ENCODE measurements around the gene ZNF593.

ZNF593 gene

DNA sequence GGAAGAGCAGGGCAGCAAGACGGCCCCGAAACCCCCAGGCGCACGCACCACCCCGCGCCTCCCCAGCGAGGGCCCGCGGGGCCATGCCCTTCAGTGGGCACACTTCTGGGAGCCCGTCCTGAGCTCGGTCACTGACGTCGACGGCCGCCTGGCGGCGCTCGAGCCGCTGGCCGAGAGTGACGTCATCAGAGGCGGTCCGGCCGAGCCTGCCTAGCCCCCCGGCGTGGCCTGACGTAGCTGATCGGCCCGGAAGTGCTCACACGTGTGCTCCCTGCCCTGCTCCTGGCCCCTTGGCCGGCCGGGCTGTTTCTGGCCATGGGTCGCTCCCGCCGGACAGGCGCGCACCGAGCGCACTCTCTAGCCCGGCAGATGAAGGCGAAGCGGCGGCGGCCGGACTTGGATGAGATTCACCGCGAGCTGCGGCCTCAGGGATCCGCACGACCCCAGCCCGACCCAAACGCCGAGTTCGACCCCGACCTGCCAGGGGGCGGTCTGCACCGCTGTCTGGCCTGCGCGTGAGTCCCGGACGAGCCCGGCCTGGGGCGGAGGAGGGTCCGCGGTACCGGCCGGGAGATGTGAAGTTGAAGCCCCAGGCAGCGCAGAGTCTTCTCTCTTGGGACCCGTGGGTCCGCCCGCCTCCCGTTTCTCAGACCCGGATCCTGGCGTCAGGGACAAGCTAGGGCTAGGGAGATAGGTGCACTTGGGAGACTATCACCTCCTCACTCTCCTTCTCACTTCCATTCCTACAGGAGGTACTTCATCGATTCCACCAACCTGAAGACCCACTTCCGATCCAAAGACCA is at the start of gene ZNF593:
TSS of gene ZNF593 (plus strand) at position 240 of the 803 bp plus-strand sequence. CDS start at position 316, 76 bp downstream.
- TF ChIP-seq, protein P1, sequence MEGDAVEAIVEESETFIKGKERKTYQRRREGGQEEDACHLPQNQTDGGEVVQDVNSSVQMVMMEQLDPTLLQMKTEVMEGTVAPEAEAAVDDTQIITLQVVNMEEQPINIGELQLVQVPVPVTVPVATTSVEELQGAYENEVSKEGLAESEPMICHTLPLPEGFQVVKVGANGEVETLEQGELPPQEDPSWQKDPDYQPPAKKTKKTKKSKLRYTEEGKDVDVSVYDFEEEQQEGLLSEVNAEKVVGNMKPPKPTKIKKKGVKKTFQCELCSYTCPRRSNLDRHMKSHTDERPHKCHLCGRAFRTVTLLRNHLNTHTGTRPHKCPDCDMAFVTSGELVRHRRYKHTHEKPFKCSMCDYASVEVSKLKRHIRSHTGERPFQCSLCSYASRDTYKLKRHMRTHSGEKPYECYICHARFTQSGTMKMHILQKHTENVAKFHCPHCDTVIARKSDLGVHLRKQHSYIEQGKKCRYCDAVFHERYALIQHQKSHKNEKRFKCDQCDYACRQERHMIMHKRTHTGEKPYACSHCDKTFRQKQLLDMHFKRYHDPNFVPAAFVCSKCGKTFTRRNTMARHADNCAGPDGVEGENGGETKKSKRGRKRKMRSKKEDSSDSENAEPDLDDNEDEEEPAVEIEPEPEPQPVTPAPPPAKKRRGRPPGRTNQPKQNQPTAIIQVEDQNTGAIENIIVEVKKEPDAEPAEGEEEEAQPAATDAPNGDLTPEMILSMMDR (IDR thresholded peaks at IDR 0.05; ENCODE audit: control insufficient read depth, extremely low read depth, insufficient read depth) = peak; percentile 80
- peak; percentile 39 for DNase-seq (ENCODE audit: low read depth)
- H3K4me3 ChIP-seq (ENCODE audit: low read depth, low read length) = peak within 1 kb of the TSS; percentile 78

DNA sequence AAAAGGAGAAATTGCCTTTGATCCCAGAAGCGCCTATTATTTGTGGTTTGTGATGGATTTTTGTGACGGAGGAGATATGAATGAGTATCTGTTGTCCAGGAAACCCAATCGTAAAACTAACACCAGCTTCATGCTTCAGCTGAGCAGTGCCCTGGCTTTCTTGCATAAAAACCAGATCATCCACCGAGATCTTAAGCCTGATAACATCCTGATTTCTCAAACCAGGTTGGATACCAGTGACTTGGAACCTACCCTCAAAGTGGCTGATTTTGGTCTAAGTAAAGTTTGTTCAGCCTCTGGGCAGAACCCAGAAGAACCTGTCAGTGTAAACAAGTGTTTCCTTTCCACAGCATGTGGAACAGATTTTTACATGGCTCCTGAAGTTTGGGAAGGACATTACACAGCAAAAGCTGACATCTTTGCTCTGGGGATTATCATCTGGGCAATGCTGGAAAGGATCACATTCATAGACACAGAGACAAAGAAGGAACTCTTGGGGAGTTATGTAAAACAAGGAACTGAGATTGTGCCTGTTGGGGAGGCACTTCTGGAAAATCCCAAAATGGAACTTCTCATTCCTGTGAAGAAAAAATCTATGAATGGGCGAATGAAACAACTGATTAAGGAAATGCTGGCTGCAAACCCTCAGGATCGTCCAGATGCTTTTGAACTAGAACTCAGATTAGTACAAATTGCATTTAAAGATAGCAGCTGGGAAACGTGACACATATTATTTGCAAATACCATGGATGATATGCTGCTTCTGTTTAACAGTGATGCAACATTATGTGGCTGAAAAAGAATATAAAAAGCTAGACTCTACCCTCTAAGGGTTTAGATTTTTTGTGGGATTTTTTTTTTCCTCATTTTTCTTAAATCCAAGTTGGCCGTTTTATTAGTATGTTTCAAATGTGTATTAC is 47.6 kb upstream of the ZNF593 start:
- H3K4me3 ChIP-seq (ENCODE audit: low read depth, low read length) = no peak overlapping the region
- TF ChIP-seq, protein P1 (IDR thresholded peaks at IDR 0.05; ENCODE audit: control insufficient read depth, extremely low read depth, insufficient read depth) = no peak
- no peak for DNase-seq (ENCODE audit: low read depth)

- TF ChIP-seq, protein P1 (IDR thresholded peaks at IDR 0.05; ENCODE audit: control insufficient read depth, extremely low read depth, insufficient read depth) = no peak
- no peak overlapping the region for H3K4me3 ChIP-seq (ENCODE audit: low read depth, low read length)
- no peak for DNase-seq (ENCODE audit: low read depth)
Measured at GRCh38 chr1:26122988-26123973, 46.4 kb upstream of the ZNF593 start.

DNA sequence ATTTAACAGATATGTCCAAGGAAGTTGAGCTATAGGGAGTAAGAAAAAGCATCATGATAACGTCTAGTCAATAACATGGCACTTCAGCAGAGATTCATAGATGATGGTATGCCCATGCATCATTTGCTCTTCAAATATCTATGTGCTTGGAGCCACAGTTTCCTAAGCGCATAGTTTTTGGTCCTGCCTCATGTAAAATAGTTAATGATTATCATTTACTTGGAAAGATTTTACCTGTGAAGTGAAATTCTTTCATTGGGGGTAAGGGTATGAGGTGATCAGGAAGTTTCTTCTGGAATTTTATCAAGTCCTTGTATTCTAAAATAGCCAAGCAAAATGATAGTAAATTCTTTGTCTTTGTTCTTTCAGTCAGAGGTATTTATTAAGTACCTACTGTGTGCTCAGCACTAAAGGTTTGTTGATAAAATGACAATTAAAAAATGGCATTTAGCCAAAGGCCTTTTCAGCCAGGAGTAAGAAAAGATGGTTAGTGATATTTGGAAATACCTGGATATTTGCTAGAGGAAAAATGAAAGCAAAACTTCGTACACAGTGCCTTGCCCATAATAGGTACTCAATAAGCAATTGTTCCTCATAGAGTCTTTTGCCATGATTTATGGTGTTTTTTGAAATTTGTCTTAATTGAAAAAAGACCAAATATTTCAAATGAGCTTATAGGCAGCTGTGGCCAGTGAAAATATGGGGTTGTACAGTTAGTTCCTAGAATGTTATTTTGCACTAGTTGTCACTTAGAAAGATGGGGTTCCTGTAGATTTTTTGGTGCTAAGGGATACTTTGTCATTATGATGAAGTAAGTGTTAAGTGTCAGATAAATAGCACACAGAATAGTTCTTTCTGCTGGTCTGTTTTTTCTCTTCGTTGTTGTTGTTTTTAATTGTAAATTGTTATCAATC is 45.0 kb upstream of the ZNF593 start:
- TF ChIP-seq, protein P1 (IDR thresholded peaks at IDR 0.05; ENCODE audit: control insufficient read depth, extremely low read depth, insufficient read depth) = no peak
- no peak for DNase-seq (ENCODE audit: low read depth)
- no peak overlapping the region for H3K4me3 ChIP-seq (ENCODE audit: low read depth, low read length)

GRCh38 chr1:26125382-26125781 is 44.3 kb upstream of the ZNF593 start:
- H3K4me3 ChIP-seq (ENCODE audit: low read depth, low read length) = no peak overlapping the region
- DNase-seq (ENCODE audit: low read depth) = no peak
- TF ChIP-seq, protein P1 (IDR thresholded peaks at IDR 0.05; ENCODE audit: control insufficient read depth, extremely low read depth, insufficient read depth) = no peak

Data from LNCaP clone FGC (cell line).